NAMALWA (cell line): Measurements from ENCODE around the gene NUTM2E.
"Not testable (repeated sequence)": the region's sequence is repeated elsewhere in the genome, so short reads cannot be mapped to it uniquely, and the experiment has no call there.

Experiments
- DNase-seq: peaks from one replicate; pipeline ENCODE4 v3.0.0-alpha.2; 2015; ENCODE audit warnings: low spot score

Gene NUTM2E, protein sequence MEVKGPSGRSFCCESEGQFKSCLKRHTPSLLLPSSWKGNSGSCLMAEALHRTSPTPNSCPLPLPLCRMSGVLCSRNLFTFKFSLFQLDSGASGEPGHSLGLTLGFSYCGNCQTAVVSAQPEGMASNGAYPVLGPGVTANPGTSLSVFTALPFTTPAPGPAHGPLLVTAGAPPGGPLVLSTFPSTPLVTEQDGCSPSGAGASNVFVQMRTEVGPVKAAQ (N-terminal part only)

DNA sequence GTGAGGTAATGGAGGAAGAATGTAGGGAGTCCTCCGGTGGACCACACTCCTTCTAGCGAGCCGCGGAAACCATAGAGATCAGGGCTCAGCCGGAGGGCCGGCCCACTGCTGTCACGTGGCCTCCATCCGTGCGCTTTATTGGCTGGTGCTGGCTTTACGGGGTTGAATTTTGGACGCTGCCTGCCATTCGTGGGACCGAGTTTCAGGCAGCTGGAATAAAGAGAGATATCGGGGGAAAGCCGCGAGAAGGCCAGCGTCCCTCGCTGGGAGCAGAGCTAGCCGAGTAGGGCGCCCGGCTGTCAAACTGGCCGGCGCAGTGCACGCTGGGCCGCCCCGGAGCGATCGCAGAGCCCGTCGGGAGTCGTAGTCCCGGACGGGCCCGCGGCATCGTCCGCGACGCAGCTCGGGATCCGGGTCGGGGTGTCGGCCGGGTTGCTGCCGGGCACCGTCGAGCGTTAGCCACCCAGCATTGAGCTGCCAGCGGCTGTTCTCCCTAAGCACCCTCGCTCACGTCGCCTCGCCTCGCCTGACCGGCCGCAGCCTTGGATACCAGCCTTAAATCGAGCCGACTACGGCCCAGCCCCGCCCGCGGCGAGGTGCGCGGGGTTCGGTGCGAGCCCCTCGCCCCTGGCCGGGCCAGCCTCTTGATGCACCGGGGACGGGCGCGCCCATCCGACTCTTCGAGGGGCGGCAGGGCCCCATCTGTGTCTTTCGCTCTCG, at the start of gene NUTM2E:
NUTM2E (plus strand) TSS at position 244 of the 720 bp plus-strand sequence. CDS start 15,002 bp downstream, outside the sequence.
- DNase-seq = peak; percentile 63

DNA sequence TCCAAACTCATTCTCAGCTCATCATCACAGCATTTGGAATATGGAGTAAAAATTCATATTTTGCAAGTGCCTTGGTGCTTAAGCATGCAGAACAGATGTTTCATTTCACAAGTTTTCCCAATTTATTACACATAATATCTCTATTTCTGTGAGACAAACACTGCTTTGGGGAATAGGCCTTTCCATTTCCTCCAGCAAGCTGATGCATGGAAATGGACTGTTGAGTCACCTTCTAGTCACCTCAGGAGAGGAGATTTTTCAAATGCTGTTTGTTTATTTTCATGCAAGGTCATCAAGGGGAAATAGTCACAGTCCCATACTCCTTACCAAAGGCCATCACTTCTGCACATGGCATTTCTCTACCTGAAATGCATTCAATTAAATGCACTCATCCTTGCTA, 48.5 kb upstream of the NUTM2E start:
- not testable (repeated sequence) for DNase-seq

DNA sequence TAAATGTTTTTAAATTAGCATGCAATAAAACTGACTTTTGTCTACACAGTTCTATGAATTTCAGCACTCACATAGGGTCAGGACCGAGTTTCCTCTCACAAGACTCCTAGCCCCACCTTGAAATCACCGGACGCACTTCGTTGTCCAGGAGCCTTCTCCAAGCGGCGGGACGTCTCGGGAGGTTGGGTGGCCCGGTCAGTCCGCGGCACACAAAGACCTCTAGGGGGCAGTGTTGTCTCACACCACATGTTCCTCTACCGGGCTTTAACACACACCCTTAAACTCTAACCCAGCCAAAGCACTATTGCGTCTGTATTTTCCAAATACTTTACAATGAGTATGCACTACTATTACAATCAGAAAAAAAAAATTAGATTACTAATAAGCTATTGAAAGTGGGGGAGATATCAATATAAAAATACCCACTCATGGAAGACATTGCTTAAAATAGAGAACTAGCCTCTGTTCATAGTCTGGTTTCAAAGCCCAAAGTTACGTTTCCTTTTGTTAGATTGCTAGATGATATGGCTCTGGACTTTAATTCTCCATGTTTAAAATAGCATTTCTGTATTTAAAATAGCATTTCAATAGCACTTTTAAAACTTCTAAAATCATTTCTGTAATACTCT, 47.1 kb upstream of the NUTM2E start:
- peak; percentile 30 for DNase-seq

DNA sequence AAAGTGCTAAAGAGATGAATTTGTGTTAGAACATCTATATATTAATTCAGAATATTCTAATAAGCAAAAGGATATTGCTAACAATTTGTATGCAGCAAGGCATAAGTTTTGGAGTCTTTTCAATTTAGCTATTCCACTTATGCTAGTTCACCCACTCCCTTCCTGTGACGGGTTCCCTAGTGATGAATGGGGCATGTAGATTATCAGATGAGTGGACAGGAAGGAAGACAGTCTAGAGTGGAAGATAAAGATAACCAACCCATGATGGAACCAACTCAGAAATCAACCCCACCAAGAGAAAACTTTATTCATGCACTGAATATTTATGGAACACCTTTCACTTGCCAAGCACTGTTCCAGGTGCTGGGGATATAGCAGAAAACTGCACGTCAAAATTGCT, 46.5 kb upstream of the NUTM2E start:
- DNase-seq = not testable (repeated sequence)

DNA sequence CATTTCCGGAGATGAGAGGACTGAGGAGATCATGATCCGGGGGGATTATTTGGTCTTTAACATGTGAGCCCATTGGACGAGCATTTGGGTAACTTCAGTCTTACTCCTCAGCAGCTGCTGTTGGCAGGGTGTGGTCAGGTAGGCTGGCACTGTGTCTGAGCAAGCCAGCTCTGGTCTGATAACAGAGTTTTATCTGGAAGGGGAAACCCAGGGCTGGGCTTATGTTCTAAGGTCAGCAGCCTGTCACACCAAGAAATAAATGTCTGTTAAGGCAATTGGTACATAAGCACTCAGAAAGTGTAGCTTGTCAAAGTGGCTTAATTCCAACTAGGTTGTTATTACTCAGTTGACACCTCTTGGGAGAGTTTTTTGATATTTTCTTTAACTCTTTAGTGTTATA, 45.0 kb upstream of the NUTM2E start:
- DNase-seq = not testable (repeated sequence)

DNA sequence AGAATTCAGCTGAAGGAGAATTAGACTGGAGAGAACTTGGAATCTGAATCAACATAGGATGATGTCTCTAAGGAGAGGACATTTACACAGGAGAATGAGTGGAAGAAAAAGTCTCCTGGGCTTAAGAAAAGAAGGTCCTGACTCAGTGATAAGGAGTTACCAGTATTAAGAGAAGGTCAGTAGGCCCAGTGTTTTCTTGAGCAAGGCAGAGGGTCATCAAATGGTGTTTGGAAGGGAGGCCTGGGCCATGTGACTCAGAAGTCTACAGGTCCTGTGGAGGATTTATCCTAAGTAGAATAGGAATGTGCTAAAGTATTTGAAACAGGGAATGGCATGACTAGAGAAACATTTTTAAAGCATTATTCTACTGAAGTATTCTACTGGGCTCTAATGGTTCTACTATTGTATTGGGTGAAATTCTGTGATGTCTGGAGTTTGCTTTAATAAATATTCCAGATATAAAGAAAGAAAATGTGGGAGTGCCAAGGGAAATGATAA, 39.0 kb upstream of the NUTM2E start:
- DNase-seq = not testable (repeated sequence)

DNA sequence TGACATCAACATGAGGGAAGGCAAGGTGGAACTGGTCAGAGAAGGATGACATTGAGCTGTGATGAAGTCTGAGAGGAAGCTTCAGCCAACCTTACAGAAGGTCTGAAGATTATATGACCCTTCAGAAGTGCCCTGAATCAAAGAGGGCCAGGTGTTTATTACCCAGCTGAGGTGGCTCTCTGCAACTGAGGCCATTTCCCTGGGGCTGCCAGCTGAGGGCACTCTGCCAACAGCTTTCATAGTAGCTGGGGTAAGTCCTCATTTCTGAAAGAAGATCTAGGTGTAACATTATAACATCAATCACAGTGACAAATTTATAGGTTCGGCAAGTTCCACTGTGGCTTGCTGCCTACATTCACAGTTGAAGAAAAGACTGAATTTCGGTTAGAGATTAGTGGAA, 37.2 kb upstream of the NUTM2E start:
- DNase-seq = not testable (repeated sequence)

DNA sequence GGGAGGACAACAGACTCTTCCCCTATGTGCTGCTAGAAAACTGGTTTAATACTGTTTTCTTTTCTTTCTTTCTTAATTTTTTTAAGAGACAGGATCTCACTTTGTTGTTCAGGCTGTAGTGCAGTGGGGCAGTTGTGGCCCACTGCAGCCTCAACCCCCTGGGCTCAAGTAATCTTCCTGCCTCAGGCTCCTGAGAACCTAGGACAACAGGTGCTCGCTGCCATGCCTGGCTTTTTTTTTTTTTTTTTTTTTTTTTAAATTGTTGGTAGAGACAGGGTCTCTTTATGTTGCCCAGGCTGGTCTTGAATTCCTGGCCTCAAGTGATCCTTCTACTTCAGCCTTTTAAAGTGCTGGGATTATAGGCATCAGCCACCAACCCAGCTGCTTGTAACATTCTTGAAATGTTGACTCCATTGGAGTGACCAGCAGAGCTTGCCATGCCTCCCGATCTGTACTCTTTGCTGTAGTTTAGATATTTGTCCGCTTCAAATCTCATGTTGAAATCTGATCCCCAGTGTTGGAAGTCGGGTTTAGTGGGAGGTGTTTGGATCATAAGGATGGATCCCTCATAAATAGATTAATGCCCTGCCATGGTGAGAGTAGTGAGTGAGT, 34.5 kb upstream of the NUTM2E start:
- not testable (repeated sequence) for DNase-seq

DNA sequence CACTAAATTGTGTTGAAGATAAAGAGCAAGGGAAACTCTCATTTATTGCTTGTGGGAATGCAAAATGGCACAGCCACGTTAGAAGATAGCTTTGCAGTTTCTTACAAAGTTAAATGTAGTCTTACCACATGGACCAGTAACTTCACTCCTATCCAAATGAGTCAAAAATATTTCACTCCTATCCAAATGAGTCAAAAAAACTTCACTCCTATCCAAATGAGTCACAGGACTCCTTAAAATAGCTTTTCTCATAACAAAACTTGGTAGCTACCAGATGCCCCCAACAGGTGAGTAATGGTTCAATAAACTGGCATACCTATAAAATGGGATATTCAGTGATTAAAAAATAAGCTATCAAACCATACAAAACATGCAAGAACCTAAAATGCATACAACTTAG, 27.2 kb upstream of the NUTM2E start:
- not testable (repeated sequence) for DNase-seq

DNA sequence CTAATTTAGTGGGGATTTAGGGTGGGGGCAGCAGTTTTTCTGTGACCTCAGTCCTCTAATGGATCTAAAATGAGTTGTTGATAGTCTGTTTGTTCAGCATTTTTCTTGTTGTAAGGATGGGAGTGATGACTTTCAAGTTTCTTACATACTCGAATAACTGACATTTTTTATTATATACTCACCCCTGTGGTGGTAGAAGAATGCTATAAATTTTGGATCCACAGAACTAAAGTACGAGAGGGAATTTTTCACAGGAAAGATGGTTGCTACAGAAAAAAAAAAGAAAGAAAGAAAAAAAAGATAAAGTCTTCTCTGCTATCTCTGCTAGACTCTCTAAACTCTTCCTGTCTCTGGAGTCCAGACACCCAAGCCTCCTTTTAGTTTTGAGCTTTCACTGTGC, 20.7 kb upstream of the NUTM2E start:
- DNase-seq = not testable (repeated sequence)

DNA sequence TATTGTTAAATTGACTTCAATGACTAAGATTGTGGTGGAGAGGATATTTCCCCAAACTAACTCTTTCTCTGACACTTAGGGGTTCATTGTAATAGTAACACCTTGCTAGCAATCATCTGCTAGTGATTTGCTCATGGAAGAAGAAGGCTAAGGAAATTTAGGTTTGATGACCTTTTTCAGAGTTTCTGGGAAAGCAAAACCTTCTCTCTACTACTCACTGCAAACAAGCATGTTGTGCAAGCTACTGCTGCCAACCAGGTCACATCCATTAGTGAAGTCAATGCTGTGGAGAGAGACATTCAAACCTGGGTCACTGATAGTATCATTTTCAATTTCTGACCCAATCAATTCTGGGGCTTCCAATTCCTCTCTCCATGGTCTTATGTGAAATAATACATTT, 14.6 kb upstream of the NUTM2E start:
- not testable (repeated sequence) for DNase-seq

DNA sequence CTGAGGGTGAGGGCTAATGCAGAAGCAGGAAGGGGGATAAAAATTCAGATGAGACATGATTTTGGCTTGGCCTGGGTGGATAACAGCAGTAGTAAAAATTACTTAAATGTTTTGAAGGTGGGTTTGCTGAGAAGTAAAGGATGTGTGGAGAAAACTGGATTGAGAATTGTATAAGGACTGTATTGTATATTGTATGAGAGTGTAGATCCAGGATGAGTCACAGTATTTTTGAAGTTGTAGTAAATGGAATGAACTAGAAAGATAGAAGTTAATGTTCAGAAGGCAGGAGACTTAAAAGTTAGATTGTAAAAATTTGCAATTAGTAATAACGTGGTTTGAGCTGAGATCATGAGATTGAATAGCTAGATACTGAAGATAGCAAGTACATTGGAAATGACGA, 10.2 kb upstream of the NUTM2E start:
- DNase-seq = not testable (repeated sequence)

DNA sequence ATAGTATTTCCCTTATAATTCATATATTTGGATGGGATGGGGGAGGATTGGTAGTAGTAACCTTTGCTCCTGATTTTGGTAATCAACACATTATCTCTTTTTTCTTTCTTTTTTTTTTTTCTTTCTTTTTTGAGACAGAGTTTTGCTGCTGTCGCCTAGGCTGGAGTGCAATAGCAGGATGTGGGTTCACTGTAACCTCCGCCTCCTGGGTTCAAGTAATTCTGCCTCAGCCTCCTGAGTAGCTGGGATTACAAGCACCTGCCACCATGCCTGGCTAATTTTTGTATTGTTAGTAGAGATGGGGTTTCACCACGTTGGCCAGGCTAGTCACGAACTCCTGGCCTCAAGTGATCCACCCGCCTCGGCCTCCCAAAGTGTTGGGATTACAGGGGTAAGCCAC, 3.2 kb upstream of the NUTM2E start:
- DNase-seq = not testable (repeated sequence)

DNA sequence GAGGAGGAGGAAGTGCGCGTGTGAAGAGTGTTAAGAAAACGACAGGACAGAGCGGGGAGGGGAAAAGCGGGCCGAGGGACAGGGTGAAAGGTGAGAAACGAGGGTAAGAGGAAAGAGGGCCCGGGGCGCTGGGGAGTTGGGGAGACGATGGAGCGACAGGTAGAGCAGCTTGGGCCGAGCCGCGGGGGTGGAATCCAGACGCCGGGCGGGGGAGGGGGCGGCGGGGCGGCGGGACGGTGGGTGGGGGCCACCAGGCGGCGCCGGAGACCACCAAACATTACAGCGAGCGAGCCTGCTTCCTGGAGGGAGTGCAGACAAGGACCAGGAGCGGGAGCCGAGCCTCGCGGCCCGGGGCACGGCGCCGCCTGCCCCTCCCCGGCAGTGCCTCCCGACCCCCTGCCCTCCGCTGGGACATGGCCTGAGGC, 940 bp upstream of the NUTM2E start:
- peak; percentile 1 for DNase-seq

DNA sequence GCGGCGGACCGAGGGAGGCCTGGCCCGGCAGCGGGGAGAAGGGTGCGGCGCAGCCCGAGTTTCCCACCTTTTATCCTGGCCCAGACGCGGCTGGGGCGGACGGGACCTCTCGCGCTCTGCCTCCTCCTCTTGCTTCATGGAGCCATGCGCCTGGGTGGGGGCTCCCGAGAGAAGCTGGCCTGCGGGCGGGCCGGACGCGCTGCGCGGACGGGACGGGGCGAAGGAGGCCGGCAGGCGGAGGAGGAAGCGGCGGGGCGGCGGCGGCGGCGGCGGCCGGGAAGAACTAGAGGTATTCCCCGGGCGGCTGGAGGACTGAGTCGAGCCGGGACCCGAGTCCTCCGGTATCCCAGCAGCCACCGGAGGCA, 426 bp upstream of the NUTM2E start:
- DNase-seq = peak; percentile 5

DNA sequence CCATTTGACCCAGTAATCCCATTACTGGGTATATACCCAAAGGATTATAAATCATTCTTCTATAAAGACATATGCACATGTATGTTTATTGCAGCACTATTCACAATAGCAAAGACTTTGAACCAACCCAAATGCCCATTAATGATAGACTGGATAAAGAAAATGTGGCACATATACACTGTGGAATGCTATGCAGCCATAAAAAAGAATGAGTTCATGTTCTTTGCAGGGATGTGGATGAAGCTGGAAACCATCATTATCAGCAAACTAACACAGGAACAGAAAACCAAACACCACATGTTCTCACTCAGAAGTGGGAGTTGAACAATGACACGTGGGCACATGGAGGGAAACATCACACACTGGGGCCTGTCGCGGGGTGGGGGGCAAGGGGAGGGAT, 7.3 kb downstream of the NUTM2E start:
- not testable (repeated sequence) for DNase-seq

DNA sequence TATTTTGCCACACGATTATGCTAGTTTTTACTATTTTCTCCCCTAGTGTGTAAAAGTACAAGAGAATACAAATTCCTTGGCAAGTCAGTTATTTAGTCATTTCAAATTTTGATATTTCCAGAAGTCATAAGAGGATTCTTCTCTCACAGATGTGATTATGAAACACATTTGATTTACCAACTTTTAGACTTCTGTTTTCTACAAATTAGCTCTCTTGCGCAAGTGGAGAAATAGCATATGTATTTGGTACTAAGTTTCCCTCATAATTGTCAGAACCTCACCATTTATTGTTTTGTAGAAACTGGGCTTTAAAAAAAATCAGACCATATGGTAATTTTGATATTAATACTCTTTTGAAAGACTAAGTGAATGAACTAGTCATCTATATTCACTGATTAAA, 9.4 kb downstream of the NUTM2E start:
- DNase-seq = not testable (repeated sequence)

DNA sequence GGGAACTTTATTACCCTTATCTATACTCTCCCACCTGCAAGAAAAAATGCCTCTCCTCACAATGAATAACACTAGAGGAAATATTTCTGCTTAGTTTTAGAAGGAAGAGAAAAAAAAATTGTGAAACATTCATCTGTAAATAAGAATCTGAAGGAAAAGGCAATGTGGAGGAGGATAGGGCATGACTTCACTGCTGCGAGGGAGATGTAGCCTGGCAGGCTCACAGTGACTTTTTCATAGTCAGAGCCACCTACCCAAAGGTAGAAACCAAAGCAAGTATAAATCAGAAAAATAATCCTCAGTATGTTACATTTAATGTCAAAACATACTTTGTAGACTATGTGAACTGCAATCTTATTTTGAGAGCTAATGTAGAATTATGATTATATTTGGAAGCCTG, 10.4 kb downstream of the NUTM2E start:
- DNase-seq = not testable (repeated sequence)

DNA sequence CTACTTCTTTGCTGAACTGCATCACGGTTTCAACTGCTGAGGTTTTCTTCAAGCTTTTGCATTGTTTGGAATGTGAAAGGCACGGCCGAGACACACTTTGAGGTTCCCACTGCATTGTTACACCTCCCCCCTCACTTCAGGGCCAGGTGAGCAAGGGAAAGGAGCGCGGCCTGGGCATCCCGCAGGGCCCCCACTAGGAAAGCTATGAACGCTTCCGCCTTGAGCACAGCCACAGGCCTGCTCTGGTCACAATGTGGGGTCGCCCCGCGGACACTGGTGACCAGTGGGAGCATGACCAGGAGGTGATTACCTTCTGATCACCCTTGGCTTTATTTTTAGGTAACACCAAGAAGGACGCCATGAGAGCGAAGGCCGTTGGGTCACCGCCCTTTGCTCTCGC, 11.9 kb downstream of the NUTM2E start:
- not testable (repeated sequence) for DNase-seq

DNA sequence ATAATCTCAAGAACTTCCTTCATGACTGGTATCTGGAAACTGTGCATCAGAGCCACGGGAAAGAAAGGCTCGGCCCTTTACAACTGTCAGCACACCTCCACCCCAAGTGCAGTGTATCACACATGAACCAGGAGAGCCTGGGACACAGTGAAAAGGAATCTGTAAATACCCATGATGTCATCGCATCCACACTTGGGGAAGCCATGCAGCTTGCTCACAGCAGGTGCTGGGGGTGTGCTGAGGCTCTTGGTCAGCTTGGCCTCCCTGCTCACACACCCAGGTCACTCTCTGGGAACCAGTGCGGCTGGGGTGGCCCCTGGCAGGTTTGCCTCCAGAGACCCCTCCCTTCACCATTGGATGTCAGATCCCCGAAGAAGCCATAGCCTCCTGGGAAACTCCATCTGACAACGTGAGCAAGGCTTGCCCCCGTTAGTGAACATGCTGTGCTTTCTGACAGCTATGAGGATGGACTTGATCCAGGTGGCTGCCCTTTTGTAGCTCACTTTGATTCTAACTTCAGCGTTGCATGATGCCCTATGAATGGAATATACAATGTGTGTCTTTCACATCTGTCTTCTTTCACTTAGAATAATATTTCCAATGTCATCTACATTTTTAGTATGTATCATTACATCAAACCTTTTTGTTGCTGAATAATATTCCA, 26.8 kb downstream of the NUTM2E start:
- not testable (repeated sequence) for DNase-seq

DNA sequence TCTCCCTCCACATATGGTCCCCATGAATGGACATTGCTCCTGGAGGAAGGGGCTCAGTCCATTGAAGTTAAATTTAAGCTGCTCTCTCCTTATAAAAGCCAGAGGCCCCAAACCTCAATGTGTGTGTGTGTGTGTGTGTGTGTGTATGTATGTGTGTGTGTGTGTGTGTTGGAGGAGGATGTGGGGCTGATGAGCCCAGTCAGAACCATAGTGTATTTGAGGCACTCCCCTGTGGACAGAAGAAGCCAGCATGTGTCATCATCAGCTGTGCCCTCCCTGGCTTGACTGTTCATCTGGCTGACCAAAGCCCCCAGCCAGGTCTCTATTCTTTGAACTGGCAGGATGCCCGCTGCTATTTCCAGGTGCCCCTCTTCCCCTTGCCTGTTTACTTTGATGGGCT, 35.7 kb downstream of the NUTM2E start:
- not testable (repeated sequence) for DNase-seq

DNA sequence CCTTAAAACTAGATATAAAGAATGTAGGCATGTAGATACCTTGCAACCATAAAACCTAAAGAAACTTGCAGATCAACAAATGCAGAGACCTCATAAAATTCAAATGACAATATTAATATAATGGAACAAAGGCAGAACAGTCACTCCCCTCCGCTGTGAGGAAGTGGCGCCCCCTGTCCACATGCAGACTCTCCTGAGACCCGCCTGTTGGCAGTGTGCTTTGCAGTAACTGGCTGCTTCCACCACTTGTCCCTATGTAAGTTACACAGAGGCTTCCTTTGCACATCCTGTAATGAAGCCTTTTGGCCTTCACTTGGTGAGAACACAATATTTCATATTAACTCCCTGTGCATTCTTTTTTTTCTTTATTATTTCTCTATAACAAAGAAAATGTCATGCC, 36.3 kb downstream of the NUTM2E start:
- DNase-seq = not testable (repeated sequence)
